HepG2 (cell line): ENCODE results near the gene INTS14.

Experiments
- EP300 ChIP-seq, 3 experiments: sonication (generic) in 1 of 3; formaldehyde crosslinking in 1 of 3; IDR thresholded peaks; 2 replicates each; pipeline versions ENCODE4 v1.5.1 to v1.6.1; 2011 to 2020; ENCODE audit warnings: low read depth in 2 of 3, low read length in 2 of 3, borderline replicate concordance in 1 of 3, improper control_type of control experiment in 1 of 3, mild to moderate bottlenecking in 1 of 3, missing genetic modification reagents in 1 of 3, moderate library complexity in 1 of 3
- HHEX ChIP-seq: IDR thresholded peaks from 2 replicates; pipeline ENCODE4 v1.6.1; 2016; ENCODE audit warnings: control low read depth
- KDM5A ChIP-seq: fragments of 200-600 bp; sonication (generic); IDR thresholded peaks from 2 replicates; pipeline ENCODE4 v1.7.0; 2018; ENCODE audit warnings: antibody characterized with exemption, mild to moderate bottlenecking, low read length, borderline replicate concordance
- MYC ChIP-seq: sonication (generic); formaldehyde crosslinking; IDR thresholded peaks from 2 replicates; pipeline ENCODE4 v1.9.0; 2021; ENCODE audit warnings: missing genetic modification reagents, borderline replicate concordance
- POLR2AphosphoS5 ChIP-seq: IDR thresholded peaks from 2 replicates; pipeline ENCODE4 v1.6.1; 2012; ENCODE audit warnings: low read depth, low read length
- TMF1 ChIP-seq: sonication (generic); formaldehyde crosslinking; IDR thresholded peaks from 2 replicates; pipeline ENCODE4 v1.8.1; 2022; ENCODE audit warnings: low read depth, missing genetic modification reagents
- ZBTB8A ChIP-seq: sonication (generic); formaldehyde crosslinking; IDR thresholded peaks from 2 replicates; pipeline ENCODE4 v1.4.0; 2020; ENCODE audit warnings: mild to moderate bottlenecking, low read depth, missing genetic modification reagents, borderline replicate concordance
- ZNF24 ChIP-seq: fragments of 450-650 bp; IDR thresholded peaks from 2 replicates; pipeline ENCODE4 v1.6.1; 2017; ENCODE audit warnings: antibody characterized with exemption, mild to moderate bottlenecking
- ZNF44 ChIP-seq: sonication (generic); formaldehyde crosslinking; IDR thresholded peaks from 2 replicates; pipeline ENCODE4 v1.5.1; 2020; ENCODE audit warnings: mild to moderate bottlenecking, missing genetic modification reagents
- ZNF549 ChIP-seq: sonication (generic); formaldehyde crosslinking; IDR thresholded peaks from 2 replicates; pipeline ENCODE4 v1.5.0; 2020; ENCODE audit warnings: missing genetic modification reagents
- ZNF839 ChIP-seq: sonication (generic); formaldehyde crosslinking; IDR thresholded peaks from 2 replicates; pipeline ENCODE4 v1.4.0; 2020; ENCODE audit warnings: missing genetic modification reagents, mild to moderate bottlenecking, borderline replicate concordance
- TF ChIP-seq, protein P1 (sequence below): sonication (generic); formaldehyde crosslinking; IDR thresholded peaks from 2 replicates; pipeline ENCODE4 v1.8.1; 2023; ENCODE audit warnings: missing genetic modification reagents, inconsistent platforms, borderline replicate concordance

DNA sequence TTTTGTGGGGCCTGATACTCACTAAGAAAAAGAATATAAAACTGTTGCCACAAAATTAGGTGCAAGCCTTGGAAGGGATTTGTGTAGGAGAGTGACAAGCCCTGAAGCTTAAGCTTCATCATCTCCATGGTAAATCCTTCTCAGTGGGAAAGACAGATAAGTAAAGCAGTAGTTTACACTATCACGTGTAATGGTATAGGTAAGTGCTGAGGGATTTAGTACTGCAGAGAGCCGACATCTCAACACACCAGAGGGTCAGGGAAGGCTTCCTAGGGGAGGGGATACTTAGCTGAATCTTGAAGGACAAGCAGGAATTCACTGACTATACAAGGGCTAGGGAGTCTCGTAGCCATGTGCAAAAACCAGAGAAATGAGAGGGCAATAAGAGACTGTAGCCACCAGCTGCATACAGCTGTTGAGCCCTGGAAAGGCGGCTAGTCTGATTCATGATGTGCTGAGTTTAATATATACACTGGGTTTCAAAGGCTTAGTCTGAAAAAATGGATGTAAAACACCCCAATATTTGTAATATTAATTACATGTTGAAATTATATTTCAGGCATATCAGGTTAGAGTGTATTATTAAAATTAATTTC lies 21.9 kb upstream of the INTS14 start:
- TF ChIP-seq TMF1 = no peak
- TF ChIP-seq ZNF44 (CRISPR knock-in tag) = no peak
- TF ChIP-seq POLR2AphosphoS5 = no peak
- TF ChIP-seq, protein P1, sequence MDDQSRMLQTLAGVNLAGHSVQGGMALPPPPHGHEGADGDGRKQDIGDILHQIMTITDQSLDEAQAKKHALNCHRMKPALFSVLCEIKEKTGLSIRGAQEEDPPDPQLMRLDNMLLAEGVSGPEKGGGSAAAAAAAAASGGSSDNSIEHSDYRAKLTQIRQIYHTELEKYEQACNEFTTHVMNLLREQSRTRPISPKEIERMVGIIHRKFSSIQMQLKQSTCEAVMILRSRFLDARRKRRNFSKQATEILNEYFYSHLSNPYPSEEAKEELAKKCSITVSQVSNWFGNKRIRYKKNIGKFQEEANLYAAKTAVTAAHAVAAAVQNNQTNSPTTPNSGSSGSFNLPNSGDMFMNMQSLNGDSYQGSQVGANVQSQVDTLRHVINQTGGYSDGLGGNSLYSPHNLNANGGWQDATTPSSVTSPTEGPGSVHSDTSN (CRISPR knock-in tag) = no peak
- TF ChIP-seq ZNF549 = no peak
- TF ChIP-seq MYC (CRISPR knock-in tag) = no peak
- no peak for TF ChIP-seq ZNF839 (CRISPR knock-in tag)
- no peak for TF ChIP-seq HHEX (CRISPR knock-in tag)
- TF ChIP-seq EP300 (IDR thresholded peaks at IDR 0.05; ENCODE audit: low read depth in 2 of 2, low read length in 2 of 2) = no peak
- TF ChIP-seq EP300 (CRISPR knock-in tag; IDR thresholded peaks at IDR 0.05; ENCODE audit: borderline replicate concordance) = no peak
- no peak for TF ChIP-seq KDM5A
- TF ChIP-seq ZNF24 = no peak
- no peak for TF ChIP-seq ZBTB8A
